Breast epithelium (tissue), 3 donors: ENCODE measurements around the gene WDR1.
"Not testable (repeated sequence)": the region's sequence is repeated elsewhere in the genome, so short reads cannot be mapped to it uniquely, and the experiment has no call there.

Experiments used
- POLR2A ChIP-seq: fragments of 450-650 bp; IDR thresholded peaks from one replicate; pipeline ENCODE4 v1.6.1; 2016; ENCODE audit warnings: antibody characterized with exemption, mild to moderate bottlenecking, moderate library complexity
- TF ChIP-seq, protein P1 (sequence below), 3 donors: fragments of 450-650 bp; IDR thresholded peaks; one replicate each; pipeline ENCODE4 v1.5.1; 2016 to 2017; ENCODE audit warnings: antibody characterized with exemption in 3 of 3, mild to moderate bottlenecking in 3 of 3, moderate library complexity in 3 of 3

- TF ChIP-seq, protein P1, sequence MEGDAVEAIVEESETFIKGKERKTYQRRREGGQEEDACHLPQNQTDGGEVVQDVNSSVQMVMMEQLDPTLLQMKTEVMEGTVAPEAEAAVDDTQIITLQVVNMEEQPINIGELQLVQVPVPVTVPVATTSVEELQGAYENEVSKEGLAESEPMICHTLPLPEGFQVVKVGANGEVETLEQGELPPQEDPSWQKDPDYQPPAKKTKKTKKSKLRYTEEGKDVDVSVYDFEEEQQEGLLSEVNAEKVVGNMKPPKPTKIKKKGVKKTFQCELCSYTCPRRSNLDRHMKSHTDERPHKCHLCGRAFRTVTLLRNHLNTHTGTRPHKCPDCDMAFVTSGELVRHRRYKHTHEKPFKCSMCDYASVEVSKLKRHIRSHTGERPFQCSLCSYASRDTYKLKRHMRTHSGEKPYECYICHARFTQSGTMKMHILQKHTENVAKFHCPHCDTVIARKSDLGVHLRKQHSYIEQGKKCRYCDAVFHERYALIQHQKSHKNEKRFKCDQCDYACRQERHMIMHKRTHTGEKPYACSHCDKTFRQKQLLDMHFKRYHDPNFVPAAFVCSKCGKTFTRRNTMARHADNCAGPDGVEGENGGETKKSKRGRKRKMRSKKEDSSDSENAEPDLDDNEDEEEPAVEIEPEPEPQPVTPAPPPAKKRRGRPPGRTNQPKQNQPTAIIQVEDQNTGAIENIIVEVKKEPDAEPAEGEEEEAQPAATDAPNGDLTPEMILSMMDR (IDR thresholded peaks at IDR 0.05): not testable (repeated sequence)
- not testable (repeated sequence) for TF ChIP-seq POLR2A
Observed at GRCh38 chr4:10127531-10127930, 10.9 kb upstream of the WDR1 start.
